ENCODE data around the gene LOXL3. TPM values are rescaled to one million over a fixed set of nuclear protein-coding genes. Genes with fewer than 3 reads are reported as not detected.

LOXL3 gene
- total RNA-seq, 1 experiment from 2014 or later: 62.0 TPM

- peak; percentile 45 for DNase-seq (ENCODE audit: low read depth)
Observed at GRCh38 chr2:74551942-74552913, 1.5 kb downstream of the LOXL3 start.

- DNase-seq (ENCODE audit: low read depth): no peak
Observed at GRCh38 chr2:74551530-74551929, 2.2 kb downstream of the LOXL3 start.

DNA sequence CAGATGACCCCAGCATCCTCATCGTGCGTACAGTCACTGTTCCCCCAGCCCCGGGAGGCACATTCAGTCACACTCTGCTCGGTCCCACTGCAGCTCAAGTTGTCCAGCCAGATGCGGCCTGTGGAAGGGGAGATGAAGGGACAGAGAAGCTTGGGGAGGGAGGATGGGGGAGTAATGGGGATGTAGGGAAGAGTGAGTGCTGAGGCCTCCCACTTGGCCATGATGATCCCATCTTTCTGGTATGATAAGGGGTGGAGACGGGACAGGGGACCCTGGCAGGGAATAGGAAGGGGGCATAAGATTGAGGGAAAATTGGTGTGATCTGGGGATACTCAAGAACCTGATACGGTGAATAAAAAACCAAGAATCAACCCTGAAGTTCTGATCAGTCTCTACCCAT, 3.5 kb downstream of the LOXL3 start:
- DNase-seq (ENCODE audit: low read depth): no peak

DNA sequence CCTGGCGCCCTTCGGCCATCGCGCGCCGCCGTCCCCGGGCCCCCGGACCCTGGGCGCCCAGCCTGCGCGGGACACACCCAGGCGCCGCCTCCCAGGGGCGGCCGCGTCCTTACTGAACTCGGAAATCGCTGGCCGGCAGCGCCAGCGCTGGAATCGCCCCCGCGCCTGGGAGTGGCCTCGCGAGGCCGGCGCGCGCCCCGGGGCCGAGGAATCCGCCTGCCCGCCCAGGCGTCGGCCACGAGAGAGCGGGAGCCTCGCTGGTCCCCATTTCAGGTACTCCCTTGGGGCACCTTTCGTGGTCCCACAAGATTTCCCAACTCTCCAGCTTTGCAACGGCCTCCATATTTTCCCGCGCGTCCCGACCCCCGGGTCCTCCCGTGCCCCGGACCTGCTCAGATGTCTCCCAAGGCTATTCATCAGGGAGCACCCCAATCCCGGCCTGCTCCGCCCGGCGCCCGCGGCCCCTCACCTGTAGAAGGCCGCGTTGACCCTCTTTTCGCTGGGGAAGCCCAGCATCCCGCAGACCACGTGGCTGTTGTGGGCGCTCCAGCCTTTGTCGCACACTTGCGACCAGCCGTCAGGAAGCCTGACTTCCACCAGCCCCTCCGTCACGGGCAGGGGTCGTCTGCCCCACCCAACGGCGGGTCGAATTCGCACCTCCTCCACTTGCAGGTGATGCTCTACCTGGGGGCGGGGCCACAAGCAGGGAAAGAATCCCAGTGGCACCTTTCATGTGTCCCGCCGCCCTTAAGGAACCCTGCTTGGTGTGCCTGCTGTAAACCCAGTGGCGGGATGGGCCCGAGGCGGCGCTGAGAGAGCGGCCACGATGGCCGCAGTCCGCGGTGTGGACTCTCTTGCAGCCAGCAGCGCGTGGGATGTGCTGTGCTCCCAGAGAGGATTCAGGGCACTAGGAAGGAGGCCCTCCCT, 4.6 kb downstream of the LOXL3 start:
- peak; percentile 73 for DNase-seq (ENCODE audit: low read depth)

DNA sequence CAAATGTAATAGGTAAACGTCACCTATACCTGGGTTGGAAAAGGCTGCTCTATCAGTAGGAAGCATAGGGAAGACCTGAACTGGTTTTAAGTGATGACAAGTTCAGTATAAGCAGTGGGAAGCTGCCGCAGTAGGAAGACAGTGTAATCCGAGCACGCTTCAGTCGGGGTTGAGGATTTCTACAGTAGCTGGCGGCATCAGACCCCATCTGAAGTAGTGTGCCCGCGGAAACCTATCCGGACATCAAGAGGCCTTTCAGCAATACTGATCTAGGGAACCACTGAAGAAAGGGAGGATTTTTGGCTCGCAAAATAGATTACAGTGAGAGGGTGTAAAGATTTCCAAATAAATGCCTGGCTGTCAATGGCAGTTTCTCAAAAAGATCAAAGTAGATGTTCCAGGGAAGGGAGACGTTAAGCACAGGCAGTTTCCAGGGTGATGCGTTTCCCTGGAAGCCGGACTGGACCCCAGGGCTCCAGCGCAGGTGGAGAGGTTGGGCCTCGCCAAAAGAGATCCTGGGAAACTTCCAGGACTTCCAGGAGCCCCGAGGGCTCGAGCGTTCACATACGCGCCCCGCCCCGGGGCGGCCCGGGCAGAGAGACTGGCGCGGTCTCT, 5.3 kb downstream of the LOXL3 start:
- no peak for DNase-seq (ENCODE audit: low read depth)

DNA sequence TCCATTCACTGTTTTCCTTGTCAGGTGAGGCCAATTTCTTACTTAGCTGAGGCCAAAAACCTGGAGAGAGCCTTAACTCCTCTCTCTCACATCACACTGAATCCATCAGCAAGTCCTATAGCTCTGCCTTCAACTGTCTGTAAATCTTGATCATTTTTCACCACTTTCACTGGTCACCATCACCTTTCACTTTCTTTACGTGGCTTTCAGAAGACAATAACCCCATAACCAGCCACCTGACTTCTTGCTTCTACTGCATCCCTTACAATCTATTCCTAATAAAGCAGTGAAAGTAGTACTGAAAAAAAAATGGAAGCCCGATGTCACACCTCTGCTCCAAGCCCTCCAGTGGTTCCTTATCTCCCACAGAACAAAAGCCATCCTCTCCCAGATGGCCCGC, 7.7 kb downstream of the LOXL3 start:
- no peak for DNase-seq (ENCODE audit: low read depth)

DNA sequence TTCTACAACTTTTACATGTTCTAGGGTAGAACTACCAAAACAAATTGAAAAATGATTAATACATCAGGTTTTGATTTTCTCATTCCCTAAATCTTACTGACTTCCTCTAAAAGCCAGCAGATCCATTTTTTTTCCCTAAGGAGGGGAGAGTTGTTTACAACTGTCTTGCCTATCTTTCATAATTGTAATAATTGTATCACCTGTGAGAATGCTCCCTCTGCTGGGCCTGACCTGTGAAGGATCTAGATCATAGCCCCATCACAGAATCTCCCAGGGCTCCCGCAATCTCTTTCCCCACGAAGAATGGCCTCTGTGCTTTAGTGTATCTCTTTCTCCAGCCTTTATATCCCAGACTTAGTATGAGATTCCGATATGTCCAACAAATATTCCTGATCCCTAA, 9.1 kb downstream of the LOXL3 start:
- no peak for DNase-seq (ENCODE audit: low read depth)

DNA sequence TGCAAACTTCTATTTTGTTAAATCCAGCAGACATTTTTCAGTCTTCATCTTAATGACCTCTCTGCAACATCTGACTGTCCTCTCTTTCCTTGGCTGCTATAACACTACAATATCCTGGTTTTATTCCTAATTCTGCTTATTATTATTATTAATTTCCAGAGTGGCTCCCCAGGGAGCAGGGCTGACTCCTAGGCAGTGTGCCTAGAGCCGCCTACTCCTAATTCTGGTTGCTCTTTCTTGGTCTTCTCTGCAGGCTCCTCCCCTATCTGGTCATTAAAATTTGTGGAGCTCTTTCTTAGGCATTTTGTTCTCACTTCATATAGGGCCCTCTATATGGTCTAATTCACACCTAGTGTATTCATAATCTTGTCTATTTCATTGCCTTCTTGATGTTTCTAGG, 10.8 kb downstream of the LOXL3 start:
- no peak for DNase-seq (ENCODE audit: low read depth)

DNA sequence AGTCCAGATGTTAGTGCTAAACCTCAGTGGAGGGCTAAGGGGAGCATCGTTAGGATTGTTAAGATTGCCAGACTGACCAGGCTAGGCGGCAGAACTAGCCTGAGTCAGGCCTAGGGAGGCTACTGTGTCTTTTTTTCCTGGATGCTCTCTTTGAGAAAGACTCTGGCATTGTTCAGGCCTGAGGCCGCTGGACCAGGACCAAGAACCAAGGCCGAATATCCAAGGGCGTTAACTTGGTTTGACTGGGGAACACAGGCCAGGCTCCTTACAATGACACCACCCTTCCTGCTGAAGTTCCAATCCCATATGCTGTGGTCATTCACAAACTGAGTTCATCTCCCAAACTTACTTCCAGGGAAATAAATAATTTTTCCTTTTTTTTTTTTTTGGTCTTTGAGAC, 13.5 kb downstream of the LOXL3 start:
- DNase-seq (ENCODE audit: low read depth): no peak

GRCh38 chr2:74538881-74539339, 14.8 kb downstream of the LOXL3 start:
- DNase-seq (ENCODE audit: low read depth): no peak

DNA sequence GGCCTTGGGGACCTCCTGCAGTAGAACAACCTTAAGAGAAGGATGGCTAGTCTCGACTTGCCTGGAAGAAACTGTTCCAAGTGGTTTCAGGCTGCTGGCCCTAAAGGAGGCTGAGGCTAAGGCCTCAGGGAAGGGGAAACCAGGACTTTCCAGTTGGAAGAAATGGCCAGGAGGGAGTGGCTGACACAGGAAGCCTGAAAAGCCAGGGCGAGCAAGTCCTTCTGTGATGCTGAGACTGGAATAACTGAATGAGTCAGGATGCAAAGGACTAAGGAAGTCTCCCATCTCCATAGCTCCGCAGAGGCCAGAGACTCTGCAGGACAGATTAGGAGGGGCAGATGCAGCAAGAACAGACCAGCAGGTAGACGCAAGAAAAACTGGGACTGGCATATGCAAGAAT, 16.6 kb downstream of the LOXL3 start:
- DNase-seq (ENCODE audit: low read depth): no peak

GRCh38 chr2:74536166-74536950, 17.4 kb downstream of the LOXL3 start:
- no peak for DNase-seq (ENCODE audit: low read depth)

GRCh38 chr2:74535440-74535965, 18.2 kb downstream of the LOXL3 start:
- DNase-seq (ENCODE audit: low read depth): no peak

DNA sequence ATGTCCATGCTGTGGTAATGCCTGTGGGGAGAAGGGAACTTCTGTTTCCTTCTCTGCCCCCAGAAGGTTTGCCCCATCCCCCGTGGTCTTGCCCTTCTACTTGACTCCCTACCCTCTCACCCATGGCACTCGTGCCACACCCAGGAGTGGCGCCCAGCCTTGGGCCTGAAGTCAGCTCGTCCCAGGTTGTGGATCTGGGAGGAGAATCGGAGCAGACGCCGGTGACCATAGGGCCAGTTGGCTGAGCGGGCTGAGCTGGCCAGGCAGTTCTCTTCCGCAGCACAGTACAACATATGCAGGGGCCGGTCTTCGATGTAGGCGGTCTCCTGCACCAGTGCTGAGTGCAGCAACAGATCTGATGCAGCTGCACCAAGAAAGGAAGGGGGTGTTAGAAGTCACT, 19.3 kb downstream of the LOXL3 start:
- DNase-seq (ENCODE audit: low read depth): no peak

GRCh38 chr2:74533464-74533863, 20.3 kb downstream of the LOXL3 start:
- DNase-seq (ENCODE audit: low read depth): no peak

DNA sequence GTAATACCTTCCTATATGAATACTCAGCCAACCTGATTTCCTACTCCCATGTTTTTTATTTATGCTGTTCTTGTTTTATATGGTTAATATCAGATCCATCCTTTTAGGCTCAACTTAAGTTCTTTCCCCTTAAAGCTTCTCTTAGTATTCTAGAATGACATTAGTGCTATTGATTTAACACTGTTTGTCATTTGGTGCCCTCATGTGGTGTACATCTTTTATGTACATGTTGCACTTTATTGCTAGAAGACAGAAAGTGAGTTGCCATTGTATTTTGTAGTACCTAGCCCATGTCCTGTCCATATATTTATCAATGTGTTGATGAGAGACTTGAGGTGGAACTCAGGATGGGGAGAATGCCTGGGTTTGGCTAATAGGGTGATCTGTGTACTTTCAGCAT, 21.5 kb downstream of the LOXL3 start:
- no peak for DNase-seq (ENCODE audit: low read depth)

DNA sequence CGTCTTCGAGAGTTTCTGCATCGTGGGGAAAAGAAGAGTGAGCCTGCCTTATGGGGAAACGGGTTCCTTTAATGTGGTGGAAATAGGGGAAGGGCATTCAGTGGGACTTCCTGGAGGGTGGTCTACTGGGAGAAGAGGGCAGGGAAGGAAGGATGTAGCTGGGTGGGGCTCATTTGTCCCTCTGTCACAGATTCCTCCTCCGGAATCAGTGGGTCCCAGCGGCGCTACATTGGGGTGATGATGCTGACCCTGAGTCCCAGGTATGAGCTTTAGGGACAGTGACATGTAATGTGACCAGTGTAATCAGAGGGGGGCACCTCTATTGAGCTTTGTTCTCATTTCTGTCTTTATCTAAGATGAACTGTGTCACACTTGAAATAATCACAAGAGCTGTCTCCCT, 22.1 kb downstream of the LOXL3 start:
- DNase-seq (ENCODE audit: low read depth): no peak

DNA sequence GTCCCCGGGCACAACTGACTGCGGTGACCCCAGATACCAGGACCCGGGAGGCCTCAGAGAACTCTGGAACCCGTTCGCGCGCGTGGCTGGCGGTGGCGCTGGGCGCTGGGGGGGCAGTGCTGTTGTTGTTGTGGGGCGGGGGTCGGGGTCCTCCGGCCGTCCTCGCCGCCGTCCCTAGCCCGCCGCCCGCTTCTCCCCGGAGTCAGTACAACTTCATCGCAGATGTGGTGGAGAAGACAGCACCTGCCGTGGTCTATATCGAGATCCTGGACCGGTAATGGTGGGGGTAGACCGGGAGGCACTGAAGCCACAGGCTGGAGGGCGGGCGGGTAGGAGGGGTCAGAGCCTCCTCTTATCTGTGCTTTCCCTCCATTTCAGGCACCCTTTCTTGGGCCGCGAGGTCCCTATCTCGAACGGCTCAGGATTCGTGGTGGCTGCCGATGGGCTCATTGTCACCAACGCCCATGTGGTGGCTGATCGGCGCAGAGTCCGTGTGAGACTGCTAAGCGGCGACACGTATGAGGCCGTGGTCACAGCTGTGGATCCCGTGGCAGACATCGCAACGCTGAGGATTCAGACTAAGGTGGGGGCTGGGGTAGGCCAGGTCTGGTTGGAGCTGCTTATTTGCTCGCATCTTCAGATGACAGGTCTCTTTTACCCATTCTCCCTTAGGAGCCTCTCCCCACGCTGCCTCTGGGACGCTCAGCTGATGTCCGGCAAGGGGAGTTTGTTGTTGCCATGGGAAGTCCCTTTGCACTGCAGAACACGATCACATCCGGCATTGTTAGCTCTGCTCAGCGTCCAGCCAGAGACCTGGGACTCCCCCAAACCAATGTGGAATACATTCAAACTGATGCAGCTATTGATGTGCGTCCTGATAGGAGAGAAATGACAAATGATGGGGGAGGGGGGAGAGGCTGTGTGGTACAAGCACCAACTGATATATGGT, 23.2 kb downstream of the LOXL3 start:
- DNase-seq (ENCODE audit: low read depth): peak; percentile 57

GRCh38 chr2:74529357-74530238, 24.1 kb downstream of the LOXL3 start, which contains the start of the genes AUP1 and HTRA2:
AUP1 (minus strand) TSS chr2:74529706; CDS start chr2:74529629, 77 bp downstream.
HTRA2 (plus strand) TSS chr2:74529933; CDS start chr2:74530007, 74 bp downstream.
- DNase-seq (ENCODE audit: low read depth): peak; percentile 99

Measured in Daoy (cell line).